Parathyroid adenoma (tissue), 2 donors: ENCODE data around the gene NDUFB8.

Experiments used
- H2AFZ ChIP-seq: fragments of 300-600 bp; sonication (generic); one replicate; pipeline ENCODE4 v1.7.0; 2017; ENCODE audit warnings: antibody characterized with exemption, mild to moderate bottlenecking
- H3K27ac ChIP-seq: fragments of 300-600 bp; sonication (generic); one replicate; pipeline ENCODE4 v1.7.0; 2017
- H3K27me3 ChIP-seq: fragments of 300-600 bp; sonication (generic); one replicate; pipeline ENCODE4 v1.7.0; 2017; ENCODE audit warnings: low read length; ENCODE audit not compliant: control insufficient read depth, insufficient read depth
- H3K36me3 ChIP-seq: fragments of 300-600 bp; sonication (generic); one replicate; pipeline ENCODE4 v1.7.0; 2017; ENCODE audit warnings: low read length; ENCODE audit not compliant: control insufficient read depth, insufficient read depth
- H3K4me1 ChIP-seq: fragments of 300-600 bp; sonication (generic); one replicate; pipeline ENCODE4 v1.7.0; 2017; ENCODE audit warnings: control low read depth
- H3K4me2 ChIP-seq: fragments of 300-600 bp; sonication (generic); one replicate; pipeline ENCODE4 v1.7.0; 2017; ENCODE audit warnings: low read length
- H3K4me3 ChIP-seq: fragments of 300-600 bp; sonication (generic); one replicate; pipeline ENCODE4 v1.7.0; 2017; ENCODE audit warnings: low read depth, low read length
- H3K79me2 ChIP-seq: fragments of 300-600 bp; sonication (generic); one replicate; pipeline ENCODE4 v1.7.0; 2017; ENCODE audit warnings: control low read depth
- H3K9ac ChIP-seq: fragments of 300-600 bp; sonication (generic); one replicate; pipeline ENCODE4 v1.7.0; 2017; ENCODE audit warnings: mild to moderate bottlenecking
- H3K9me3 ChIP-seq: fragments of 300-600 bp; sonication (generic); one replicate; pipeline ENCODE4 v1.7.0; 2017; ENCODE audit warnings: low read length; ENCODE audit not compliant: control insufficient read depth
- CTCF ChIP-seq: fragments of 300-600 bp; sonication (generic); IDR thresholded peaks from one replicate; pipeline ENCODE4 v1.7.0; 2017; ENCODE audit warnings: antibody characterized with exemption, mild to moderate bottlenecking
- donor health status: primary hyperparathyroidism.

Gene NDUFB8

GRCh38 chr10:100519311-100520051 lies 10.2 kb downstream of the NDUFB8 start, which contains the start of gene SEC31B:
Gene SEC31B, minus strand, starts transcription at chr10:100519861. Its CDS starts 2,909 bp downstream, at chr10:100516952.
- H3K36me3 ChIP-seq: no peaks in the 10 kb centered on the region
- no peak within 1 kb of the TSS for H3K9ac ChIP-seq
- no peak for TF ChIP-seq CTCF
- H3K4me3 ChIP-seq: no peak within 1 kb of the TSS
- H3K27ac ChIP-seq: no peak within 1 kb of the TSS
- H3K79me2 ChIP-seq: no peaks in the 10 kb centered on the region
- H3K4me1 ChIP-seq: no peaks in the 10 kb centered on the region
- H3K9me3 ChIP-seq: no peaks in the 10 kb centered on the region
- H3K4me2 ChIP-seq: peak within 1 kb of the TSS; percentile 25
- H3K27me3 ChIP-seq: no peaks in the 10 kb centered on the region
- H2AFZ ChIP-seq: peak within 1 kb of the TSS; percentile 2

- H2AFZ ChIP-seq: peak overlapping the region; percentile 2
- no peaks in the 10 kb centered on the region for H3K9me3 ChIP-seq
- no peaks in the 10 kb centered on the region for H3K4me1 ChIP-seq
- no peak overlapping the region for H3K9ac ChIP-seq
- H3K27me3 ChIP-seq: no peaks in the 10 kb centered on the region
- TF ChIP-seq CTCF: peak; percentile 83
- H3K79me2 ChIP-seq: no peaks in the 10 kb centered on the region
- no peaks in the 10 kb centered on the region for H3K36me3 ChIP-seq
- no peak overlapping the region for H3K4me2 ChIP-seq
- no peak overlapping the region for H3K4me3 ChIP-seq
- no peak overlapping the region for H3K27ac ChIP-seq
Measured at GRCh38 chr10:100518761-100519241, 10.9 kb downstream of the NDUFB8 start.

DNA sequence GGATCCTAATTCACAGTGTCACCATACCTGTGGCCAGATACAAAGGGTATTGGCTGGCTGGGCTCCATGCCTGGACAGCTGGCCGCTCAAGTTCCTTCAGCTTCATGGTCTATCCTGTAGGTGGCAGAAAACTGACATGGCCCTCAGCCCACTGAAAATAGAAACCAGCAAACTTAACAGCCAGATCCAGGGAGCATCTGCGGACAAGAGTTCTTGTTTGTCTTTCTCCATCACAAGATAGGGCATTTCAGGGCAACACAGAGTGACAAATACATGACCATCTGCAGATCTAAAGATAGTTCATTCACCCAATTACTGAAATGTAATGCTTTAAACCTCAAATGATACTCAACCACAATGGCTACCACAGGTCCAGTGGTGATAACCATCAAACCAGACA lies 12.8 kb downstream of the NDUFB8 start:
- Histone ChIP-seq H2AFZ (no peak overlapping the region), H3K27me3 (no peaks in the 10 kb centered on the region), H3K4me1 (no peaks in the 10 kb centered on the region), H3K27ac (no peak overlapping the region), H3K9ac (no peak overlapping the region), H3K79me2 (no peaks in the 10 kb centered on the region), H3K36me3 (no peaks in the 10 kb centered on the region), H3K4me2 (no peak overlapping the region), H3K4me3 (no peak overlapping the region), H3K9me3 (no peaks in the 10 kb centered on the region)
- peak; percentile 12 for TF ChIP-seq CTCF

DNA sequence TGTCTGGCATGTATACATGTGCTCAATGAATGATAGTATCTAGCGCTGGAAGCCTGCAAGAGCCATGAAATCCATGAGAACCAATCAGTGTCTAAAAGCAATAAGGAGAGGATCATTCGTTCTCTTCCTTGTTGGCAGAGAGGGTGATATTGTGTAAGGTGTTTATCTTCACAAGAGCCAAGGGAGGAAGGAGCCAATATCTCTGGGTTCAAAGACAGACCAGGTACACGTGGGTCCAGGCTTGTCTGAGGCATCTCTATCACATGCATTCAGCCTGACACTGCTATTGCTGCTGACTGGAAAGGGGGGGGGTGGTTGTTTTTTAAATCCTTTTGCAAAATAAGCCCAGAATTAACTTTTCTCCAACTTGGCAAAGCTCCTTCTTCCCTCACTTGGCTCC lies 14.1 kb downstream of the NDUFB8 start:
- TF ChIP-seq CTCF: no peak
- no peak overlapping the region for H3K9ac ChIP-seq

More for the DNA sequence above, 14.1 kb downstream of the NDUFB8 start:
- no peak overlapping the region for H3K4me2 ChIP-seq
- H3K36me3 ChIP-seq: no peaks in the 10 kb centered on the region
- H3K27me3 ChIP-seq: no peaks in the 10 kb centered on the region
- H3K4me1 ChIP-seq: peaks cover 3% of the 10 kb centered on the region
- no peak overlapping the region for H2AFZ ChIP-seq
- no peak overlapping the region for H3K27ac ChIP-seq
- no peak overlapping the region for H3K4me3 ChIP-seq
- H3K9me3 ChIP-seq: no peaks in the 10 kb centered on the region
- H3K79me2 ChIP-seq: no peaks in the 10 kb centered on the region
